Upper lobe of left lung (tissue), 6 donors: Measurements from ENCODE around the gene TMPRSS2. TPM values are rescaled to one million over a fixed set of nuclear protein-coding genes. Genes with fewer than 3 reads are reported as not detected.

Experiments used
- ATAC-seq, 2 donors: fragments of 200-7000 bp; cut with Tn5 transposase; one replicate each; pipeline ENCODE4 v1.9.1; 2022; ENCODE audit warnings: mild to moderate bottlenecking in 2 of 2, moderate library complexity in 2 of 2; ENCODE audit not compliant: low FRiP score in 2 of 2
- DNase-seq, 2 donors: peaks; one replicate each; pipeline ENCODE4 v3.0.0-alpha.2; 2019 to 2020
- H3K27ac ChIP-seq, 4 donors: fragments of 200-600 bp; sonication (generic); one replicate each; pipeline ENCODE4 v1.5.1; 2016 to 2019
- H3K27me3 ChIP-seq, 4 donors: fragments of 200-600 bp; sonication (generic); one replicate each; pipeline ENCODE4 v1.5.1; 2017 to 2019
- H3K36me3 ChIP-seq, 4 donors: fragments of 200-600 bp; sonication (generic); one replicate each; pipeline ENCODE4 v1.5.1; 2016 to 2019
- H3K4me1 ChIP-seq, 4 donors: fragments of 200-600 bp; sonication (generic); one replicate each; pipeline ENCODE4 v1.5.1; 2018 to 2019
- H3K4me3 ChIP-seq, 4 donors: fragments of 200-600 bp; sonication (generic); one replicate each; pipeline ENCODE4 v1.5.1; 2017 to 2019; ENCODE audit warnings: mild to moderate bottlenecking in 2 of 4, moderate library complexity in 1 of 4
- H3K9me3 ChIP-seq, 4 donors: fragments of 200-600 bp; sonication (generic); one replicate each; pipeline ENCODE4 v1.5.1; 2018 to 2019
- EP300 ChIP-seq, 4 donors: sonication (generic); formaldehyde crosslinking; IDR thresholded peaks; one replicate each; pipeline ENCODE4 v1.5.1; 2017; ENCODE audit warnings: antibody characterized with exemption in 4 of 4, control low read depth in 2 of 4
- POLR2A ChIP-seq, 4 donors: fragments of 450-650 bp; IDR thresholded peaks; one replicate each; pipeline ENCODE4 v1.5.1; 2016 to 2017; ENCODE audit warnings: antibody characterized with exemption in 4 of 4, mild to moderate bottlenecking in 2 of 4
- POLR2AphosphoS5 ChIP-seq, 2 donors: sonication (generic); formaldehyde crosslinking; IDR thresholded peaks; one replicate each; pipeline ENCODE4 v1.5.1; 2017; ENCODE audit warnings: antibody characterized with exemption in 2 of 2
- WGBS, 2 donors: methylation state at CpG; one replicate each; pipeline ENCODE4 v1.1.5; 2017 to 2018; 5-methylcytosine and 5-hydroxymethylcytosine counted together
- total RNA-seq, 6 donors: library from RNA; depleted of rRNA in 4 of 6; stranded (reverse); fragments of >200 nt in 4 of 6; gene quantifications; one replicate each; pipeline versions ENCODE4 v1.1.0 to v1.2.1, GENCODE V29; 2016 to 2021
- TF ChIP-seq, protein P1 (sequence below), 6 experiments: fragments of 450-650 bp in 4 of 6; fragments of 200-600 bp in 2 of 6; sonication (generic) in 2 of 6; IDR thresholded peaks; one replicate each; pipeline ENCODE4 v1.5.1; 2016 to 2019; ENCODE audit warnings: antibody characterized with exemption in 6 of 6
- donor health status: DM: no; HTN: no; CAD: no; lungs with moderate emphysema.
- donor health status: DM: no; HTN: yes; CAD: no; lungs with severe emphysema.

The TMPRSS2 gene
- total RNA-seq, 6 donors from 2014 or later: 65.3 to 195 (median 98.5) TPM

DNA sequence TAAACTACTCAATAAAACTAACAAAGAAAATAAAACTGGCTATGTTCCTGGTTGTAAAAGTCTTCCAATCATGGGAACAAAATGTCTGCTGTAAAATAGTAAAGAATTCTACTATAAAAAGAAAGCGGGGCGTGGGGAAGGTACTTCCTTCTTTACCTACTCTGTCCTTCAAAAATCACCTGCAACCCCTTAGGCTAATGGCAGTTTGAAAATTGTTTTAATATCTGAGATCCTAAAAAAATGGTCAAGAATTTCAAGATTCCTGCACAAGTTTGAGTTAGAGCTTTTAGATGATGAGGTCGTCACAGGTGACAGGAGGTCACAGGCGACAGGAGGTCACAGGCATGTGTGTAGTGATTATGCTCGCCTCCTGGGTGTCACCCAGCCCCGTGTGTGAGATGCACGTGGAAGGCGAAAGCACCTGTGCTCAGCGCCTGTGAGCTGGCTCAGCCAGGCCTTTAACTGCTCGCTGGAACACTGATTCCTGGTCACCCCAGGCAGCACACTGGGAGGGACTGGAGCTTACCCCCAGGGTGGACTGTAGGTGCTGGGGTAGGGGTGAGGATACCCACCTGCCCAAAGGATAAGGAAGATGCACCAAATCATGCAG, 18.6 kb upstream of the TMPRSS2 start:
- TF ChIP-seq EP300 (IDR thresholded peaks at IDR 0.05) (no peak), POLR2A (IDR thresholded peaks at IDR 0.05) (no peak), POLR2AphosphoS5 (IDR thresholded peaks at IDR 0.05) (no peak)
- TF ChIP-seq, protein P1, sequence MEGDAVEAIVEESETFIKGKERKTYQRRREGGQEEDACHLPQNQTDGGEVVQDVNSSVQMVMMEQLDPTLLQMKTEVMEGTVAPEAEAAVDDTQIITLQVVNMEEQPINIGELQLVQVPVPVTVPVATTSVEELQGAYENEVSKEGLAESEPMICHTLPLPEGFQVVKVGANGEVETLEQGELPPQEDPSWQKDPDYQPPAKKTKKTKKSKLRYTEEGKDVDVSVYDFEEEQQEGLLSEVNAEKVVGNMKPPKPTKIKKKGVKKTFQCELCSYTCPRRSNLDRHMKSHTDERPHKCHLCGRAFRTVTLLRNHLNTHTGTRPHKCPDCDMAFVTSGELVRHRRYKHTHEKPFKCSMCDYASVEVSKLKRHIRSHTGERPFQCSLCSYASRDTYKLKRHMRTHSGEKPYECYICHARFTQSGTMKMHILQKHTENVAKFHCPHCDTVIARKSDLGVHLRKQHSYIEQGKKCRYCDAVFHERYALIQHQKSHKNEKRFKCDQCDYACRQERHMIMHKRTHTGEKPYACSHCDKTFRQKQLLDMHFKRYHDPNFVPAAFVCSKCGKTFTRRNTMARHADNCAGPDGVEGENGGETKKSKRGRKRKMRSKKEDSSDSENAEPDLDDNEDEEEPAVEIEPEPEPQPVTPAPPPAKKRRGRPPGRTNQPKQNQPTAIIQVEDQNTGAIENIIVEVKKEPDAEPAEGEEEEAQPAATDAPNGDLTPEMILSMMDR (IDR thresholded peaks at IDR 0.05): no peak
- ATAC-seq (no peak), DNase-seq (no peak)
- WGBS, 2 donors: 70 to 73% methylated on average over 10 of the region's 10 CpGs
- Histone ChIP-seq H3K9me3 (no peaks in the 10 kb centered on the region), H3K27me3 (no peaks in the 10 kb centered on the region), H3K27ac (no peak overlapping the region), H3K4me1 (peaks cover 0 to 7% (median 2%) of the 10 kb centered on the region in 4 donors), H3K36me3 (no peaks in the 10 kb centered on the region), H3K4me3 (no peak overlapping the region)

DNA sequence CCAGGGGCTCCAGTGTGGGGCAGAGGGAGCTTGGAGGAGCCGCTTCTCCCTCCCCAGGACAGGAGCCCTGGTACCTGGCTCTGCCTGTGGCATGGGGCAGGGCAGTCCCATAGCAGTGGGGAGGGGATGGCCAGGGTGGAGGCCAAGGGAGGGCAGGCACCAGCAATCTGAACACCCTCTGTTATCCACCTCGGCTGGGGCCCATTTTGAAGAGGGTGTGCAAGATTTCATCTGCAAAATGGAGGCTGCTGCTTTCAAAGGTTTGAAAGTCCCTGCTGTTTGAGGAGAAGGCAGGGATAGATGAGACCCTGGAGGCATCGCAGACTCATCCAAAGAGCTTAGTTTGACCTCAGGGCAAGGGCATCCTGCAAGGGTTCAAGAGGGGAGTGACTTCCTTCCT, 15.2 kb upstream of the TMPRSS2 start:
- Histone ChIP-seq H3K4me1 (peaks cover 0 to 5% (median 0%) of the 10 kb centered on the region in 4 donors), H3K27ac (no peak overlapping the region), H3K36me3 (no peaks in the 10 kb centered on the region), H3K27me3 (no peaks in the 10 kb centered on the region), H3K9me3 (no peaks in the 10 kb centered on the region), H3K4me3 (no peak overlapping the region)
- TF ChIP-seq, protein P1 (IDR thresholded peaks at IDR 0.05): no peak
- TF ChIP-seq POLR2AphosphoS5 (IDR thresholded peaks at IDR 0.05) (no peak), EP300 (IDR thresholded peaks at IDR 0.05) (no peak), POLR2A (IDR thresholded peaks at IDR 0.05) (no peak)
- peak in 1 of 2 donors; percentile 24 for ATAC-seq
- WGBS, 2 donors: 74 to 86% methylated on average over 3 of the region's 3 CpGs
- DNase-seq: no peak

DNA sequence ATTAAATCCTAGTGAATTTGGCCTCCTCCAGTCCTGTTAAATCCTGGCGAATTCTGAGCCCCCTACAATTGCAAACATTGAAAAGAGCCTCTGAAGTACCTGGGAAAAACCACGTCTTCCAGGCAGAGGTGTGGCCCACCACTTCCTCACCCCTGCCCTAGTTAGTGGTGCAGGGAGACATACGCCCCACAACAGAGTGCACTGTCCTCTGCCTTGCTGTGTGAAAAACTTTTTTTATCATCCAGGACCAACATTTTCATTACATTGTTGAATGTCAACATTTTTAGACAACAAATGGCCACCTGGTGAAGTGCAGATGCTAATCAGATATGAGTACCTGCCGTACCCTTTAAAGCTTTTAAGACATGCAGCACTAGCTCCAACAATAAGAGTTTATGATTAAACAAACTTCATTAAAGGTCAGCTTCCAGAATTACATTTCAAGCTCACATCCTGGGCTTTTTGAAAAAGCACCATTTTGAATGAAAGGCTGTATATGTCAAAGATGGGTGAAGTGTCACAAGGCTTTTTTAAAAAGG, 13.6 kb upstream of the TMPRSS2 start:
- no peak overlapping the region for H3K4me3 ChIP-seq
- no peak overlapping the region for H3K27ac ChIP-seq
- DNase-seq: no peak
- H3K36me3 ChIP-seq: no peaks in the 10 kb centered on the region
- H3K9me3 ChIP-seq: no peaks in the 10 kb centered on the region
- H3K27me3 ChIP-seq: no peaks in the 10 kb centered on the region
- no peak for ATAC-seq
- TF ChIP-seq EP300 (IDR thresholded peaks at IDR 0.05) (no peak), POLR2A (IDR thresholded peaks at IDR 0.05) (no peak), POLR2AphosphoS5 (IDR thresholded peaks at IDR 0.05) (no peak)
- TF ChIP-seq, protein P1 (IDR thresholded peaks at IDR 0.05): no peak
- H3K4me1 ChIP-seq: peaks cover 0 to 5% (median 0%) of the 10 kb centered on the region in 4 donors
- WGBS, 2 donors: 46 to 55% methylated on average over 4 of the region's 4 CpGs

DNA sequence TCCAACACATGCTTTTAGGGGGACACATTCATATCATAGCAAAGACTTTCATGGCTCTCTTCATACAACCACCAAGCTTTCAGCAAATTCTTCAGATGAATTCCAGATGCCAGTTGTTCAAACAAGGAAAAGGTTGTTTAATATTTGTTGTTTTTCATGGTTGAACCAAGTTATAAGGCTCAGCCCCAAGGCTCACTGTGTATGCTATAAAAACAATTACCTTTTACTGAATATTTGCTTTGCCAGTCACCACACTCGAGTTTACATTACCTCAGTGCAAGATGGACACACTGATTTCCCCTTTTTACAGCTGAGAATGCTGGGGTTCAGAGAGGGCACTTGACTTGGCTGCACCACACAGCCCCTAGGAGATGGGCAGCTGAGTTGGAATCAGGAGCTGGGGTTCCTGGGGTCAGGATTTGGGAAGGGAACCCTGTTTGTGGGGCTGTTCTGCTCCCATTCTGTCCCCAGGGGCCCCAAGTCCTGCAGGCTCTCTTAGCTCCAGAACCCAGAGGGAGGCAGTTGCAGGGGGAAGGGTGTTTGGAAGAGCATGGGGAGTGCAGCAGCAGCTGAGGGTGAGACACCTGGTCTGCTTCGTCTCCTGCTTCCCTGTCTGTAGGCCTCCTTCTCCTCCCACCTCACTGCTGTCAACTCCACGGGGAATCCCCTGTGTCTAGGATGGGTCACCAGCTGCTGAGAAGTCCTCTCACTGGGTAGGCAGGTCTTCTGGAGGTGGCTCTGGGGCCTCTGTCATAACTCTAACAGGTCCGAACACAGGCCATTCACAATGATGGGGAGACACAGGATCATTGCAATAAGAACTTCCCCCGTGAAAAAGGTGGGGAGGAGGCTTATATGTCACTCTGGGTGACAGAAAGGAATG, 12.8 kb upstream of the TMPRSS2 start:
- DNase-seq (no peak), ATAC-seq (peak in 1 of 2 donors; percentile 26)
- Histone ChIP-seq H3K9me3 (no peaks in the 10 kb centered on the region), H3K4me3 (no peak overlapping the region), H3K27me3 (no peaks in the 10 kb centered on the region), H3K36me3 (no peaks in the 10 kb centered on the region), H3K27ac (no peak overlapping the region), H3K4me1 (peaks cover 0 to 5% (median 0%) of the 10 kb centered on the region in 4 donors)
- 56 to 61% methylated on average over 5 of the region's 5 CpGs for WGBS, 2 donors
- TF ChIP-seq POLR2AphosphoS5 (IDR thresholded peaks at IDR 0.05) (no peak), EP300 (IDR thresholded peaks at IDR 0.05) (no peak), POLR2A (IDR thresholded peaks at IDR 0.05) (no peak)
- TF ChIP-seq, protein P1 (IDR thresholded peaks at IDR 0.05): no peak
